ENCODE measurements around the gene SLC1A1. TPM values are rescaled to one million over a fixed set of nuclear protein-coding genes. Genes with fewer than 3 reads are reported as not detected.

The SLC1A1 gene
- total and polyA plus RNA-seq, 2 experiments from 2014 or later, result 3.7 to 8.2 TPM

DNA sequence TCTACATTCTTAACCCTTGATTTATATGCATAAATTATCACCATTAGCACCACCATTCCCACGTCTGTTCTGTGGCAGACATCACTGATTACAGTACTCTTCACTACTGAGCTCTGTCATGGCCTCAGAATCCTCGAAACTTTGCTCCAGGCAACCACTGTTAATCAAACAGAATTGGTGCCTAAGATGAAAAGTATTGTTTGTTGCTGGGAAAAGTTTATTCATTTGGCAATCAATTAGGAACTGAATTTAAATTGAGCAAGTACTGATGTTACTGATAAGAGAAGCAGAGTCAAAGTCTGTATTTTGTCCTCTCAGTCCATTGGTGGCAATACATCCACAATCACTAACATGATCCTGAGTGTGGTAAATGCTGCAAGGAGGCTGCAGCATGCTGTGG lies 12.8 kb downstream of the SLC1A1 start:
- no peak overlapping the region for H2AFZ ChIP-seq
- H3K4me3 ChIP-seq, result no peak overlapping the region
- no peak overlapping the region for H3K4me2 ChIP-seq
- Mint-ChIP-seq H3K27me3 (ENCODE audit: insufficient read depth, low read depth, poor library complexity) (no peaks in the 10 kb centered on the region), H3K4me1 (peaks cover 4% of the 10 kb centered on the region; the same call in 1 of the 3 replicates), H3K4me3 (no peak overlapping the region), H3K36me3 (ENCODE audit: low read depth) (no peaks in the 10 kb centered on the region), H3K9me3 (no peaks in the 10 kb centered on the region), H3K27ac (no peak overlapping the region)
- DNase-seq (ENCODE audit: low spot score) (no peak), ATAC-seq (no peak)
- no peaks in the 10 kb centered on the region for H3F3A ChIP-seq (replicated peaks; ENCODE audit: low read depth)
- H3K4me1 ChIP-seq (ENCODE audit: insufficient read depth), result no peaks in the 10 kb centered on the region
- TF ChIP-seq ZNF331 (CRISPR knock-in tag; IDR thresholded peaks at IDR 0.05; ENCODE audit: low read depth) (no peak), JUNB (IDR thresholded peaks at IDR 0.05; ENCODE audit: unreplicated experiment) (no peak), NANOG (IDR thresholded peaks at IDR 0.05; ENCODE audit: borderline replicate concordance) (no peak), EZH2phosphoT487 (IDR thresholded peaks at IDR 0.05; ENCODE audit: unreplicated experiment) (no peak), ZNF114 (CRISPR knock-in tag; IDR thresholded peaks at IDR 0.05) (no peak), STAT1 (IDR thresholded peaks at IDR 0.05; ENCODE audit: unreplicated experiment) (no peak), EZH2 (IDR thresholded peaks at IDR 0.05; ENCODE audit: low read depth, unreplicated experiment) (no peak), CREB1 (CRISPR knock-in tag; IDR thresholded peaks at IDR 0.05; ENCODE audit: low read depth) (no peak), POLR2AphosphoS5 (IDR thresholded peaks at IDR 0.05; ENCODE audit: low read depth) (no peak)
- TF ChIP-seq, protein P1, sequence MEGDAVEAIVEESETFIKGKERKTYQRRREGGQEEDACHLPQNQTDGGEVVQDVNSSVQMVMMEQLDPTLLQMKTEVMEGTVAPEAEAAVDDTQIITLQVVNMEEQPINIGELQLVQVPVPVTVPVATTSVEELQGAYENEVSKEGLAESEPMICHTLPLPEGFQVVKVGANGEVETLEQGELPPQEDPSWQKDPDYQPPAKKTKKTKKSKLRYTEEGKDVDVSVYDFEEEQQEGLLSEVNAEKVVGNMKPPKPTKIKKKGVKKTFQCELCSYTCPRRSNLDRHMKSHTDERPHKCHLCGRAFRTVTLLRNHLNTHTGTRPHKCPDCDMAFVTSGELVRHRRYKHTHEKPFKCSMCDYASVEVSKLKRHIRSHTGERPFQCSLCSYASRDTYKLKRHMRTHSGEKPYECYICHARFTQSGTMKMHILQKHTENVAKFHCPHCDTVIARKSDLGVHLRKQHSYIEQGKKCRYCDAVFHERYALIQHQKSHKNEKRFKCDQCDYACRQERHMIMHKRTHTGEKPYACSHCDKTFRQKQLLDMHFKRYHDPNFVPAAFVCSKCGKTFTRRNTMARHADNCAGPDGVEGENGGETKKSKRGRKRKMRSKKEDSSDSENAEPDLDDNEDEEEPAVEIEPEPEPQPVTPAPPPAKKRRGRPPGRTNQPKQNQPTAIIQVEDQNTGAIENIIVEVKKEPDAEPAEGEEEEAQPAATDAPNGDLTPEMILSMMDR (conservative IDR thresholded peaks at IDR 0.05; ENCODE audit: low read depth in 2 of 2), result no peak
- TF ChIP-seq, protein P2, sequence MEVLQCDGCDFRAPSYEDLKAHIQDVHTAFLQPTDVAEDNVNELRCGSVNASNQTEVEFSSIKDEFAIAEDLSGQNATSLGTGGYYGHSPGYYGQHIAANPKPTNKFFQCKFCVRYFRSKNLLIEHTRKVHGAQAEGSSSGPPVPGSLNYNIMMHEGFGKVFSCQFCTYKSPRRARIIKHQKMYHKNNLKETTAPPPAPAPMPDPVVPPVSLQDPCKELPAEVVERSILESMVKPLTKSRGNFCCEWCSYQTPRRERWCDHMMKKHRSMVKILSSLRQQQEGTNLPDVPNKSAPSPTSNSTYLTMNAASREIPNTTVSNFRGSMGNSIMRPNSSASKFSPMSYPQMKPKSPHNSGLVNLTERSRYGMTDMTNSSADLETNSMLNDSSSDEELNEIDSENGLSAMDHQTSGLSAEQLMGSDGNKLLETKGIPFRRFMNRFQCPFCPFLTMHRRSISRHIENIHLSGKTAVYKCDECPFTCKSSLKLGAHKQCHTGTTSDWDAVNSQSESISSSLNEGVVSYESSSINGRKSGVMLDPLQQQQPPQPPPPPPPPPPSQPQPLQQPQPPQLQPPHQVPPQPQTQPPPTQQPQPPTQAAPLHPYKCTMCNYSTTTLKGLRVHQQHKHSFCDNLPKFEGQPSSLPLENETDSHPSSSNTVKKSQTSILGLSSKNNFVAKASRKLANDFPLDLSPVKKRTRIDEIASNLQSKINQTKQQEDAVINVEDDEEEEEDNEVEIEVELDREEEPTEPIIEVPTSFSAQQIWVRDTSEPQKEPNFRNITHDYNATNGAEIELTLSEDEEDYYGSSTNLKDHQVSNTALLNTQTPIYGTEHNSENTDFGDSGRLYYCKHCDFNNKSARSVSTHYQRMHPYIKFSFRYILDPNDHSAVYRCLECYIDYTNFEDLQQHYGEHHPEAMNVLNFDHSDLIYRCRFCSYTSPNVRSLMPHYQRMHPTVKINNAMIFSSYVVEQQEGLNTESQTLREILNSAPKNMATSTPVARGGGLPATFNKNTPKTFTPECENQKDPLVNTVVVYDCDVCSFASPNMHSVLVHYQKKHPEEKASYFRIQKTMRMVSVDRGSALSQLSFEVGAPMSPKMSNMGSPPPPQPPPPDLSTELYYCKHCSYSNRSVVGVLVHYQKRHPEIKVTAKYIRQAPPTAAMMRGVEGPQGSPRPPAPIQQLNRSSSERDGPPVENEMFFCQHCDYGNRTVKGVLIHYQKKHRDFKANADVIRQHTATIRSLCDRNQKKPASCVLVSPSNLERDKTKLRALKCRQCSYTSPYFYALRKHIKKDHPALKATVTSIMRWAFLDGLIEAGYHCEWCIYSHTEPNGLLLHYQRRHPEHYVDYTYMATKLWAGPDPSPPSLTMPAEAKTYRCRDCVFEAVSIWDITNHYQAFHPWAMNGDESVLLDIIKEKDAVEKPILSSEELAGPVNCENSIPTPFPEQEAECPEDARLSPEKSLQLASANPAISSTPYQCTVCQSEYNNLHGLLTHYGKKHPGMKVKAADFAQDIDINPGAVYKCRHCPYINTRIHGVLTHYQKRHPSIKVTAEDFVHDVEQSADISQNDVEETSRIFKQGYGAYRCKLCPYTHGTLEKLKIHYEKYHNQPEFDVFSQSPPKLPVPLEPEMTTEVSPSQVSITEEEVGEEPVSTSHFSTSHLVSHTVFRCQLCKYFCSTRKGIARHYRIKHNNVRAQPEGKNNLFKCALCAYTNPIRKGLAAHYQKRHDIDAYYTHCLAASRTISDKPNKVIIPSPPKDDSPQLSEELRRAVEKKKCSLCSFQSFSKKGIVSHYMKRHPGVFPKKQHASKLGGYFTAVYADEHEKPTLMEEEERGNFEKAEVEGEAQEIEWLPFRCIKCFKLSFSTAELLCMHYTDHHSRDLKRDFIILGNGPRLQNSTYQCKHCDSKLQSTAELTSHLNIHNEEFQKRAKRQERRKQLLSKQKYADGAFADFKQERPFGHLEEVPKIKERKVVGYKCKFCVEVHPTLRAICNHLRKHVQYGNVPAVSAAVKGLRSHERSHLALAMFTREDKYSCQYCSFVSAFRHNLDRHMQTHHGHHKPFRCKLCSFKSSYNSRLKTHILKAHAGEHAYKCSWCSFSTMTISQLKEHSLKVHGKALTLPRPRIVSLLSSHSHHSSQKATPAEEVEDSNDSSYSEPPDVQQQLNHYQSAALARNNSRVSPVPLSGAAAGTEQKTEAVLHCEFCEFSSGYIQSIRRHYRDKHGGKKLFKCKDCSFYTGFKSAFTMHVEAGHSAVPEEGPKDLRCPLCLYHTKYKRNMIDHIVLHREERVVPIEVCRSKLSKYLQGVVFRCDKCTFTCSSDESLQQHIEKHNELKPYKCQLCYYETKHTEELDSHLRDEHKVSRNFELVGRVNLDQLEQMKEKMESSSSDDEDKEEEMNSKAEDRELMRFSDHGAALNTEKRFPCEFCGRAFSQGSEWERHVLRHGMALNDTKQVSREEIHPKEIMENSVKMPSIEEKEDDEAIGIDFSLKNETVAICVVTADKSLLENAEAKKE (CRISPR knock-in tag; IDR thresholded peaks at IDR 0.05), result no peak
- TF ChIP-seq, protein P3, sequence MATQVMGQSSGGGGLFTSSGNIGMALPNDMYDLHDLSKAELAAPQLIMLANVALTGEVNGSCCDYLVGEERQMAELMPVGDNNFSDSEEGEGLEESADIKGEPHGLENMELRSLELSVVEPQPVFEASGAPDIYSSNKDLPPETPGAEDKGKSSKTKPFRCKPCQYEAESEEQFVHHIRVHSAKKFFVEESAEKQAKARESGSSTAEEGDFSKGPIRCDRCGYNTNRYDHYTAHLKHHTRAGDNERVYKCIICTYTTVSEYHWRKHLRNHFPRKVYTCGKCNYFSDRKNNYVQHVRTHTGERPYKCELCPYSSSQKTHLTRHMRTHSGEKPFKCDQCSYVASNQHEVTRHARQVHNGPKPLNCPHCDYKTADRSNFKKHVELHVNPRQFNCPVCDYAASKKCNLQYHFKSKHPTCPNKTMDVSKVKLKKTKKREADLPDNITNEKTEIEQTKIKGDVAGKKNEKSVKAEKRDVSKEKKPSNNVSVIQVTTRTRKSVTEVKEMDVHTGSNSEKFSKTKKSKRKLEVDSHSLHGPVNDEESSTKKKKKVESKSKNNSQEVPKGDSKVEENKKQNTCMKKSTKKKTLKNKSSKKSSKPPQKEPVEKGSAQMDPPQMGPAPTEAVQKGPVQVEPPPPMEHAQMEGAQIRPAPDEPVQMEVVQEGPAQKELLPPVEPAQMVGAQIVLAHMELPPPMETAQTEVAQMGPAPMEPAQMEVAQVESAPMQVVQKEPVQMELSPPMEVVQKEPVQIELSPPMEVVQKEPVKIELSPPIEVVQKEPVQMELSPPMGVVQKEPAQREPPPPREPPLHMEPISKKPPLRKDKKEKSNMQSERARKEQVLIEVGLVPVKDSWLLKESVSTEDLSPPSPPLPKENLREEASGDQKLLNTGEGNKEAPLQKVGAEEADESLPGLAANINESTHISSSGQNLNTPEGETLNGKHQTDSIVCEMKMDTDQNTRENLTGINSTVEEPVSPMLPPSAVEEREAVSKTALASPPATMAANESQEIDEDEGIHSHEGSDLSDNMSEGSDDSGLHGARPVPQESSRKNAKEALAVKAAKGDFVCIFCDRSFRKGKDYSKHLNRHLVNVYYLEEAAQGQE (IDR thresholded peaks at IDR 0.05; ENCODE audit: unreplicated experiment), result no peak
- TF ChIP-seq, protein P4, sequence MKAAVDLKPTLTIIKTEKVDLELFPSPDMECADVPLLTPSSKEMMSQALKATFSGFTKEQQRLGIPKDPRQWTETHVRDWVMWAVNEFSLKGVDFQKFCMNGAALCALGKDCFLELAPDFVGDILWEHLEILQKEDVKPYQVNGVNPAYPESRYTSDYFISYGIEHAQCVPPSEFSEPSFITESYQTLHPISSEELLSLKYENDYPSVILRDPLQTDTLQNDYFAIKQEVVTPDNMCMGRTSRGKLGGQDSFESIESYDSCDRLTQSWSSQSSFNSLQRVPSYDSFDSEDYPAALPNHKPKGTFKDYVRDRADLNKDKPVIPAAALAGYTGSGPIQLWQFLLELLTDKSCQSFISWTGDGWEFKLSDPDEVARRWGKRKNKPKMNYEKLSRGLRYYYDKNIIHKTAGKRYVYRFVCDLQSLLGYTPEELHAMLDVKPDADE (IDR thresholded peaks at IDR 0.05), result no peak
- no peaks in the 10 kb centered on the region for H3K9me2 ChIP-seq (ENCODE audit: insufficient read depth)
- no peak overlapping the region for H3K27ac ChIP-seq (ENCODE audit: low read depth)
- H4K20me1 ChIP-seq (replicated peaks; ENCODE audit: insufficient read depth), result no peaks in the 10 kb centered on the region
- no peaks in the 10 kb centered on the region; the same call in 1 of the 2 replicates for H3K79me2 ChIP-seq (replicated peaks; ENCODE audit: insufficient read depth)
- H3K27me3 ChIP-seq (ENCODE audit: insufficient read depth), result no peaks in the 10 kb centered on the region
- no peaks in the 10 kb centered on the region for H3K36me3 ChIP-seq (ENCODE audit: insufficient read depth)
